ENCODE data around the gene TRPV3. TPM values are rescaled to one million over a fixed set of nuclear protein-coding genes. Genes with fewer than 3 reads are reported as not detected.
"Not testable (repeated sequence)": the region's sequence is repeated elsewhere in the genome, so short reads cannot be mapped to it uniquely, and the experiment has no call there.

TRPV3 gene
- total RNA-seq, 1 donor from 2014 or later, result 5.7 TPM

DNA sequence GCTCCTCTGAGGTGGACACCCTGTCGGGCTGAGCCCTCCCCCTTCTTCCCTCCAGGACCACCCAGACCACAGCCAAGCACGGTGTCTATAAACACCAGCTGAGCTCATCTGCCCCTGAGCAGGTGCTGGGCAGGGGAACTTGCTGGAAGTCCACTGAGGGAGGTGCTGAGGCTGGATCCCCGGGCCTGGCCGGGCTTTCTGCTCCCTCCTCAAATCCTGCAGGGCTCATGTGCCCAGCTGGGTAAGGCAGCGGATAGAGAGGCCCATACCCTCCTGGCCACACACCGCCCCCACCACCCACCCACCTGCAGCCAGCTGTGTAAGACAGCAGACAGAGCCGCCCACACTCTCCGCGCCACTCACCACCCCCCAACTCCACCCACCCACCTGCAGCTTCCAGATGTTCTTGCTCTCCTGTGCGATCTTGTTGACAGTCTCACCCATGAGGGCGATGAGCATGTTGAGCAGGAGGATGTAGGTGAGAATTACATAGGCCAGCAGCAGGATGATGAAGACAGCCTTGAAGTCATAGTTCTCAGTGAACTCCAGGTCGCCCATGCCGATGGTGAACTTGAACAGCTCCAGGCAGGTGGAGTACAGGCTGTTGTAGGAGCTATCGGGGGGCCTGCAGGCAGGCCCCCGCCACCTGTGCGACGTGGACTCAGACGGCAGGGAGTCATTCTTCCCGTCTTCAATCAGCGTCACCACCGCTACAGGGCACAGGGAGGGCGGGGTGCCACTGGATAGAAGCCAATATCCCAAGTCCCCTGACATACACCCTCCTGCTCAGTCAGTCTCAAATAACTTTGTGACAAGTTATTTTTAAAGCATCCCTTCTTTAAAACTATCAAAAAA is 15.9 kb upstream of the TRPV3 start:
- no peak for DNase-seq (ENCODE audit: low spot score)

DNA sequence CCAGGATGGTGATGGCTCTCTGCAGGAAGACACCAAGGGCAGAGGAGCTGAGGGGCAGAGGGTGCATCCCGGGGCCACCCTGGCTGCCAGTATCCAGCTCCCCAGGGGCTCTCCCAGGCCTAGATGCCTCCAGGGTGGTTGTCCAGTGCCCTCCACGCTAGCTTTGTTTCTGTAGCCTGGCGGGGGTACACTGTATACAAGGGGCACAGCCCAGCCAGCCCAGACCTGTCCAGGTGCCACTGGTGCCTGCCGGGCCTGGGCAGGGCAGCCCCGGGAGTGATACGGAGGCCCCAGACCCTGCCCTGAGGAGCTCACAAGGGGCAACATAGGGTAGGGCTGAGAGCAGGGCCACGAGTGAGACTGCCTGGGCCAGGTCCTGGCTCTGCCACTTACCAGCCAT is 14.6 kb upstream of the TRPV3 start:
- DNase-seq (ENCODE audit: low spot score), result no peak

- DNase-seq (ENCODE audit: low spot score), result no peak
Observed at GRCh38 chr17:3571043-3571900, 13.7 kb upstream of the TRPV3 start.

DNA sequence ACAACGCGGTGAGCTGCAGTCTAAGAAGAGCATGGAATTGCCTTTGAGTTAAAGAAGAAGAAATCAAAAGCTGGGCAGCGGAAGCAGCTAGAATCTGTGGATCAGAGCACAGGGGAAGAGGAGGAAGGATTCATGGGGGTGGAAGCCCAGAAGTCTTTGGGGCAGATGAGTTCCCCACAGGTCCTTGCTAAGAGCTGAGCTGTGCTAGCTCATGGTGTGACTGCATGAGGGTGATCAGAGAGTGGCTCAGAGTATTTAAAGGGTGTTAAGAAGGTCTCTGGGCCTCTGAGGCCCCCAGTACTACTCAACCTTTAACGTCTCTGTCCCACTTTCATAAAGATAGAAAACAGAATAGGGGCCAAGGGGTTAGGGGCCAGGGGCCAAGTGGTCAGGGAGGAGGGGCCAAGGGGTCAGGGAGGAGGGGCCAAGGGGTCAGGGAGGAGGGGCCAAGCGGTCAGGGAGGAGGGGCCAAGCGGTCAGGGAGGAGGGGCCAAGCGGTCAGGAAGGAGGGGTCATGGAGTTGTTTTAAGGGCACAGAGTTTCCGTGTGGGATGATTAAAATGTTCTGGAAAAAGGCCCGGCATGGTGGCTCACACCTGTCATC is 12.0 kb upstream of the TRPV3 start:
- DNase-seq (ENCODE audit: low spot score), result no peak

GRCh38 chr17:3566551-3566950 is 8.9 kb upstream of the TRPV3 start:
- no peak for DNase-seq (ENCODE audit: low spot score)

- DNase-seq (ENCODE audit: low spot score), result no peak
Observed at GRCh38 chr17:3565143-3565542, 7.5 kb upstream of the TRPV3 start.

DNA sequence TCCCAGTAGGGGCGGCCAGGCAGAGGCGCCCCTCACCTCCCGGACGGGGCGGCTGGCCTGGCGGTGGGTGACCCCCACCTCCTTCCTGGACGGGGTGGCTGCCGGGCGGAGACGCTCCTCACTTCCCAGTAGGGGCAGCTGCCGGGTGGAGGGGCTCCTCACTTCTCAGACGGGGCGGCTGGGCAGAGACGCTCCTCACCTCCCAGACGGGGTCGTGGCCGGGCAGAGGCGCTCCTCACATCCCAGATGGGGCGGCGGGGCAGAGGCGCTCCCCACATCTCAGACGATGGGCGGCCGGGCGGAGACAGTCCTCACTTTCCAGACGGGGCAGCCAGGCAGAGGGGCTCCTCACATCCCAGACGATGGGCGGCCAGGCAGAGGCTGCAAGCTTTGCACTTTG is 6.6 kb upstream of the TRPV3 start:
- DNase-seq (ENCODE audit: low spot score), result not testable (repeated sequence)

GRCh38 chr17:3559270-3559645 is 1.6 kb upstream of the TRPV3 start:
- no peak for DNase-seq (ENCODE audit: low spot score)

GRCh38 chr17:3558603-3559269 is 1.1 kb upstream of the TRPV3 start:
- no peak for DNase-seq (ENCODE audit: low spot score)

DNA sequence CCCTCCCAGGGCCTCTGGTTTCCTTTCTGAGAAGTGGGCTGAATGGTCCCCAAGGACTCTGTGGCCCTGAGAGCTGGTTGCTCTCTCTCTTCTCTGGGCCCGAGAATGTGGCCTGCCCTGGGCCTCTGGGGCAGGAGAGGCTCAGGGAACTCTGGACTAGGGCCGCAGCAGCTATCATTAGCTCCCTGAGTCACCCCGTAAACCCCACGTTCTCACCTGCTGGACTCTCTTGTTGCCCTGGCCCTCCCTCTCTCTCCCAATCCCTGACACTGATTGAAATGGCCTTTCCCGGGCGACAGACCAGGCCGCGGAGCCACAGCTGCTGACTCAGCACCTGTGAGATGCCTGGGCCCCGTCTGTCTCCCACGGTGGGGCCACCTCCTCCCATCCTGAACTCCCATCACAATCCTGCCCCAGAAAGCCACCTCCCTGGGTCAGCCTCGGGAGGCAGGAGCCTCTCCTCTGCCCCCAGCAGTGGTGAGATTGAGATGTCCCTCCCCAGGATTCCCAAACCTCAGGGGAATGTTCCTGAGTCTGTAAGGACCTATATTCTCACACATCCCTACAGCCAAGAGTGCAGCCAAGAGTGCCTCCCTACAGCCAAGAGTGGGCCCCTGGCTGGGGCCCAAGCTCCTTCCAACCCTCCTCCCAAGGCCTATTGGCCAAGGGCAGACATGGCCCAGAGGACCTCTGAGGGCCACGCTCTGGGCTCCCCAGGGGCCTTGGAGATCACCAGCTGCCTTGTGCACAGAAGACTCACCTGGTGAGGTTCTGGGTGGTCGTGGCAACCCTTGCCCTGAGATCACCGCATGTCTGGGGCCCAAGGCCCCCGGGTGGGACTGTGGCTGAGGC is 470 bp downstream of the TRPV3 start:
- no peak for DNase-seq (ENCODE audit: low spot score)

GRCh38 chr17:3556239-3556915 is 1.2 kb downstream of the TRPV3 start:
- DNase-seq (ENCODE audit: low spot score), result no peak

DNA sequence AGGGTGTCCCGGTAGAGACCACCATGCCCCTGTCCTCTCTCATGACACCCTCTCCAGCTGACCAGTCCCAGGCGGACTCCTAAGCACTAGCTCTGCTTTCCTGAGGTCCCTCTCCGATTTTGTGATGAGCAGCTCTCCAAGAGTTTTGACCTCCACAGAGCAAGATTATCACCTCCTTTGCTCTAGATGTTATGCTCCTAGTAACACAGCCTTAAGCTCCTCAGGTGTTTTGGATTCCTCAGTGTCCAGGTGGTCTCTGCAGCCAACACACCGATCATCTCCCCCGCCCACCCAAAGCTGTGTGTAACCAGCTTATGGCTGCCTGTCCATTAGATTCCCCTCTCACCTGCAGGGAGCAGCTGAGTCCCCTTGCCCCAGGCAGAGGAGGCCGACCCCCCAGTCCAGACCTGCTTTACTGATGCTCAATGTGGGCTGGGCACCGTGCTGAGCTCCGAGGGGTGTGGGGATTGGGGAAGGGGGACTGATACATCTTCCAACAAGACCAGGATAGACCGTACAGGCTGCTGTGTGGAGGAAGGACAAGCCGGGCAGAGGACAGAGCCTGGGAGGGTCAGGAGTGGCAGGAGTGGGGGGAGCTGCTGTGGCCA is 2.3 kb downstream of the TRPV3 start:
- DNase-seq (ENCODE audit: low spot score), result no peak

DNA sequence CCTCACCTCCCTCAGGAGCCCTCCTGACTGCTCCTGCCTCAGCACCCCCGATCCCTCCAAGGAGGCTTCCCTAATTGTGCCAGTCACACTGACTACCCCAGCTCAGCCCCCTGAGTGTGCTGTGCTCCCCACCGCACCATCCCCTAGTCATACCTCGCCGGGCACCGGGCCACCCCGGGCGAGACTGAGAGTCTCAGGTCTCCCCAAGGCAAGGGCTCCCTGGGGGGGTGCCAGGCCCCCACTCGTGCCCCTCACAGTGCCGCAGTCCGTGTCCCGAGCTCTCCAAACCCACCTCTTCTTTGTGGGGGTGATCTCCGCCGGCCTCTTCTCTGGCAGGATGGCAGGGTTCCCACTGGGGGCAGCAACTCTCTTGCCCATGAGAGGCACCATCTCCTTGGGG is 3.2 kb downstream of the TRPV3 start:
- DNase-seq (ENCODE audit: low spot score), result no peak

DNA sequence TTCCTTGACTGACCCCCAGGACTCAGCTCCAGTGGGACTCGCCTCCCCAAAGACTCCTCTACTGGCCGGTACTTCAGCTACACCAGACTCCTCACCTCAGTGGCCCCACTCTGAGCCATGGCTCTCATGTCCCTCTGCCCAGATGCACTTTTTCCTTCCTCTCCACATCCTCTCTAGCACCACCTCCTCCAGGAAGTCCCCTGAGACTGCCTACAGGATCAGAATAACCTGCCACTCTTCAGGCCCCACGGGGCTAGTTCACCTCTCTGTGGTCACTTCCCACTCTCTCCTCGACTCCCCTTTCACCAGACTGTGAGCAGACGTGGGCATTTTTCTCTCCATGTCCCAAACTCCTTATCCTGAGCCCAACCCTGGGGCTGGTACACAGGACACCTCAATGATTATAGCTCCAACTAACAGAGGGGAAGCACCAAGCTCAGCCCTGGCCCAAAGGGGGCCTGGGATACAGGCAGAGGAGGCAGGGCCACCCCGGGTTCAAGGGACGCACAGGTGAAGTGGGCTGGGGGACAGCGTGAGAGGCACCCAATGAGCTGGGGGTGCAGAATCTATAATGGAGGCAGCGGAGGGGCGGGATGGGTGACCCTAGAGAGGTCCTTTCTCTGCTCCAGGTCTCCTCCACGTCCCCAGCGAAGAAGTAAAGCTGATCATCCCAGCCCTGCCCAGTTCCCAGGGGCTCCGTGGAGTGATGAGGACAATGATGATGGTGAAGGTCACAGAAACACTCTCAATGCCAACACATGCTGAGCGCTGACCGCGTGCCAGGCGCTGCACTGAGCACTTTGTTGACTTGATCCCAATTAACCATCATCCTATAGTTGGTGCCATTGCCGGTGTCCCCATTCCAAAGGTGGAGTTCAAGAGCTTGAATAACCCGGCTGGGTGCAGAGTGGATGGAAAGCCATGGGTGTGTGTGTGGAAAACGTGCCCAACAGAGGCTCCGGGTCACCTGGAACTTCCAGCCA is 3.9 kb downstream of the TRPV3 start:
- no peak for DNase-seq (ENCODE audit: low spot score)

GRCh38 chr17:3552916-3553315 is 4.7 kb downstream of the TRPV3 start:
- DNase-seq (ENCODE audit: low spot score), result no peak

- no peak for DNase-seq (ENCODE audit: low spot score)
Observed at GRCh38 chr17:3551189-3551588, 6.4 kb downstream of the TRPV3 start.

DNA sequence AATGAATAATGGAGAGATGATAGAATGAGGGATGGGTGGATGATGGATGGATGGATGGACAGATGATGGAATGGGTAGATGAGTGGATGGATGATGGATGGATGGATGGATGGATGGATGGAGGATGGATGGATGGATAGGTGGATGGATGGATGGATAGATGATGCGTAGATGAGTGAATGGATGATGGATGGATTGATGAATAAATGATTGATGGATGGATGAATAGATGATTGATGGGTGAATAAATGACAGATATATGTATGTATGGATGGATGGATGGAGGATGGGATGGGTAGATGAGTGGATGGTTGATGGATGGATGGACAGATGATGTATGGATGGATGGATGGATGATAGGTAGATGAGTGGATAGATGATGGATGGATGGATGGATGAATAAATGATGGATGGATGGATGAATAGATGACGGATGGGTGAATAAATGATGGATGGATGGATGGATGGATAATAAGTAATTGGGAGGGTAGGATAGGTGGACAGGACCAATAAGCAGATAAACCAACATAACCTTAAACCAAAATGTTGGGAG is 7.9 kb downstream of the TRPV3 start:
- DNase-seq (ENCODE audit: low spot score), result no peak

GRCh38 chr17:3547628-3548027 is 10.0 kb downstream of the TRPV3 start:
- no peak for DNase-seq (ENCODE audit: low spot score)

GRCh38 chr17:3546997-3547396 is 10.6 kb downstream of the TRPV3 start:
- no peak for DNase-seq (ENCODE audit: low spot score)

Data from mucosa of gallbladder (tissue), 1 donor.